HFF-Myc (cell line): Measurements from ENCODE around the gene C14orf93.
A peak's percentile ranks its signal among the peaks of the same experiment; 100 is the strongest.

Source experiments
- DNase-seq: peaks from one replicate; pipeline ENCODE4 v3.0.0-alpha.2; 2011; ENCODE audit warnings: low read depth; ENCODE audit errors: extremely low read depth
- H3K4me3 ChIP-seq: replicated peaks from 2 replicates; pipeline ENCODE4 v1.5.1; 2011; ENCODE audit warnings: low read depth, mild to moderate bottlenecking, control low read depth, low read length
- CTCF ChIP-seq: IDR thresholded peaks from 2 replicates; pipeline ENCODE4 v1.5.1; 2012; ENCODE audit warnings: mild to moderate bottlenecking, low read depth, low read length, control low read depth; ENCODE audit errors: missing control alignments

Gene C14orf93, protein sequence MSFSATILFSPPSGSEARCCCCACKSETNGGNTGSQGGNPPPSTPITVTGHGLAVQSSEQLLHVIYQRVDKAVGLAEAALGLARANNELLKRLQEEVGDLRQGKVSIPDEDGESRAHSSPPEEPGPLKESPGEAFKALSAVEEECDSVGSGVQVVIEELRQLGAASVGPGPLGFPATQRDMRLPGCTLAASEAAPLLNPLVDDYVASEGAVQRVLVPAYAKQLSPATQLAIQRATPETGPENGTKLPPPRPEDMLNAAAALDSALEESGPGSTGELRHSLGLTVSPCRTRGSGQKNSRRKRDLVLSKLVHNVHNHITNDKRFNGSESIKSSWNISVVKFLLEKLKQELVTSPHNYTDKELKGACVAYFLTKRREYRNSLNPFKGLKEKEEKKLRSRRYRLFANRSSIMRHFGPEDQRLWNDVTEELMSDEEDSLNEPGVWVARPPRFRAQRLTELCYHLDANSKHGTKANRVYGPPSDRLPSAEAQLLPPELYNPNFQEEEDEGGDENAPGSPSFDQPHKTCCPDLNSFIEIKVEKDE

DNA sequence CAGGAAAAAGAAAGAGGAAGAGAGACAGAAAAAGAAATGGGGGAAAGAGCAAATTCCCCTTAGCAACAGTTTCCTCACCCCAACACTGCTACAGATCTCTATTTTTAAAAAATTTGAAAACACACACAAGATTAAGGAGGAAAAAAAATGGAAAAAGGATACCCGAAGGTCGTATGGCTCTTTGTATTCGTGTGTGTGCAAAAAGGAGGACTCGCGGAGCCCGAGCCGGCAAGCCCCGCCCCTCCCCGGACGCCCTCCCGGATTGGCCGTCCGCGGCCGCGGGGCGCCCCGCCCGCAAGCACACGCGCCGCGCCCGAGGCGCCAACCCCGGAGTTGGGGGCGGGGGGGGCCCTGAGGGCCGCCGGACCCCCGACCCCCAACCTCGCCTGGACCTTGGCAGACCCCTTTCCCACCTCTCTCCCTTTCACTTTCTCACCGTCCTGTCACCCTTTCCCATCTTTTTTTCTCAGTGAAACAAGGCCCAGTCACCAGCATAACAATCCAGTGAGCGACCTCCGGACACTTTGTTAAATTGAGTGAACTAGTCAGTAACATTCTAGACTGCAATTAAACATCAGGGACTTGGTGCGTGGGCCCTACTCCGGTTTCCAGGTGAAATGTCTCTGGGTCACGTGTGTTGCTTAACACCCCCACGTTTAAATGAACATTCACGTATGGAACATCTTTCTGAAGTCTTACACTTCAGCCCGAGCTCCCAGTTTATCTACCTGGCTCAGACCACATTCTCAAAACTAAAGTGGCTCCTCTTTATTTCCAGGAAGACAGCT lies at the start of gene C14orf93:
Gene C14orf93, minus strand, starts transcription at position 205 of the 788 bp plus-strand sequence. CDS start 11,120 bp downstream, outside the sequence.
- no peak for DNase-seq
- H3K4me3 ChIP-seq, result peak within 1 kb of the TSS; percentile 41
- no peak for TF ChIP-seq CTCF

DNA sequence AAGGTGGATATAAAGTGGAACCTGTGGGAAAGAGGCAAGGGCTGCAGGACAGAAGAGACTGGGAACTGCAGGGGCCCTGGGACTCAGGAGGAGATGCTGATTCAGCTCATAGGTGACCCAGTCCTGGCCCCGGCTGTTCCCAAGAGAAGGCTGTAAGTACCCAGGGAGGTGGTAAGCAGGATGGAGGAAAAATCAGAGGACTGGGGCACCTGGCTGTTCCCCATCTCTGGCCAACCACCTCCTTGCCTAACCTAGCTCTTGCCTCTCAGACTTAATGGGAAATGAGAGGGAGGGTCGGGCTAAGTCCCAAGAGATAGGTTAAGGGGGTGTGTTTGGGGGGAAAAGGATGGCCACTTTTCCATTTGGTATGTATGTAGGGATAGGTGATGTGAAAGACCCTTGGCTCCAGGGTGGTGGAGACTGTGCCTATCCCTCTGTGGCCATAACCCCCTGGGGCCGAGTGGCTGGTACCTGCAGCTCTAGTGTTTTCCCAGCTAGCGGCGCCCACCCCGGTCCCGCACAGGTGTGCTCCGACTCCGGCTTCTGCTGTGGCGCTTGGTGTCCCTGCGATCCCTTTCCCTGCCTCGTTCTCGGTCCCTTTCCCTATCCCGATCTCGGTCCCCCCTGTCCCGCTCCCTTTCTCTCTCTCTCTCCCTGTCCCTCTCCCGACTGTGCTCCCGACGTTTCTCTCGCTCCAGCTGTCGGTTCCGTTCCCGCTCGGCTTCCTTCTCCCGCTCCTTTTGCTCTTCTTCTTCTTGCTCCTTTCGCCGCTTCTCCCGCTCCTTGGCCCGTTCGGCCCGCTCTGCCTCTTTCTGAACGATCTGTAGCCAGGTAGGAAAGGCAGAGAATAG lies 48.9 kb upstream of the C14orf93 start:
- no peak overlapping the region for H3K4me3 ChIP-seq
- DNase-seq, result no peak
- no peak for TF ChIP-seq CTCF

DNA sequence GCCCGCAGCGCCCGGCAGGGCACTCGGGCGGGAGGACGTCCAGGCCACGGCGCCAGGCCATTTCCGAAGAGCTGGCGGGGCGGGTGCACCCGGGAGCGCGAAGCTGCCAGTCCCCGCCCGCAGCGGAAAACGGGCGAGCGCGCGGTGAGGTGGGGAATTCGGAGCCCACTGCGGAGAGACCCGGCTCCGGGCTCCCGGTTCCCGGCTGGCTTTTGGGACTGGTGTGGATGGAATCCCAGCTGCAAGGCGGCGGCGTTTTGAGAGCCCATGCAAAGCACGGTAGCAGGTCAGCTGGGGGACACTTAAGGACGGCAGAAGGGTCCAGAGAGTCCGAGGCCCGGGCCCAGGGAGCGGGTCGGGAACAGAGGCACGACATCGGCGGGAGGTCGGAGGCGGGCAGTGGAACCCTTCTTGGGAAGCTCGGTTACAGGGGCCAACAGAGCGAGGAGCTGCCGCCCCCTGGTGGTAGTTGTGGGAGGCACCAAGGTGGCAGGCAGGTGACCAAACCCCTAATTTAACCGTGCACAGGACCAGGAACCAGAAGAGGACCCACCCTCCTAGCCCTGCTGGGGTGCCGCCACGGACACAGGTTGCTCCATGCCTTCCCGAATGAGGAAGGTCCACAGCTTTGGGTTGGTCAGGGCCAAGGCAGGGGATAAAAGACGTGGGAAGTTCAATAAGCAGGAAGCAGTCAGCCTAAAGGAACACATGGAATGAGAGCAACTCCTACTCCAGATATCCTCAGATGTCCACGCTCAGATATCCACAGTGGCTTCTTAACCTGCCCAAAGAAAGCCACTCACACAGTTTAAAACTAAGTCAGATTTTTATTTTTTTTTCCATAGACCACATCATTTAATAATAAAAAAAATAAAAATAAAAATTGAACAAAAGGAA lies 48.1 kb upstream of the C14orf93 start:
- H3K4me3 ChIP-seq, result peak overlapping the region; percentile 41
- DNase-seq, result peak; percentile 59
- TF ChIP-seq CTCF, result peak; percentile 95

DNA sequence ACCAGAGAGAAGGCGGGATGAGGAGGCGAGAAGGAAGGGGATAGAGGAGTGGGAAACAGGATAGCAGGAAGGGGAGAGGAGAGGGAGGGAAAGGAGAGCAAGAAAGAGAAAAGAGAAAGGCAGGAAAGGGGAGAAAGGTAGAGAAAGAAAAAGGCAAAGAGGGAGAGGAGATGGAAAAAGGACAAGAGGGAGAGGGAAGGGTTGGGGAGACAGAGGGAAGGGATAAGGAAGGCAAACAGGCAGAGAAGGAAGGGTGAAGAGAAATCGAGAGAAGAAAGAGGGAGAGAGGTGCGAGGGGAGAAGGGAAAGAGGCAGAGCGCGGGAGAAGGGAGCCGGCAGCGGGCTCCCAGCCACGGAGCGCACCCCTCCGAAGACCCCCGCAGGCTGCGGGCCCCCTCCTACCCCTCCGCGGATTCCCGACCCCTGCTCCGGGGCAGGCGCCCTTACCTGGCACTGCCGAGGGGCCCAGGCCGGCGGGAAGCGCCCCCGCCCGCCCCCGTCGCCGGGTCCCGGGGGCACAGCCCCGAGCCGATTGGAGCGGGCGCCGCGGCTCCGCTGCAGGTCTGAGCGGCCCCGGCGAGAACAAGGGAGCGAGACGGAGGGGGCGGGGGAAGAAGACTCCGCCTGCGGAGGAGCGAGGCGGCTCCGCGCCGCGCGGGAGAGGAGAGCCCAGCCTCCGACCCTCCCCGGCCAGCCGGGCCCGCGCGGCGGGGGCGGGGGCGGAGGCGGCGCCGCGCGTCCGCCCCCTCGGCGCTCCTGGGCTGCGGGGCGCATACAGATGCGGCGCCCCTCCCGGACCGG lies 47.2 kb upstream of the C14orf93 start, which contains the start of gene CDH24:
Gene CDH24, minus strand, starts transcription at position 565 of the 801 bp plus-strand sequence. CDS start 1,787 bp downstream, outside the sequence.
- no peak for DNase-seq
- no peak for TF ChIP-seq CTCF
- peak within 1 kb of the TSS; percentile 41 for H3K4me3 ChIP-seq

GRCh38 chr14:23056145-23056955 lies 46.4 kb upstream of the C14orf93 start:
- peak; percentile 89 for TF ChIP-seq CTCF
- peak overlapping the region; percentile 41 for H3K4me3 ChIP-seq
- no peak for DNase-seq
